Activated naive CD8-positive, alpha-beta T cell treated with anti-CD3 and anti-CD28 coated beads, Interleukin-2, amount 10 ng/mL, durations not matched to agents 7 days and 5 days (primary cell): Measurements from ENCODE around the gene SNAP29. TPM values are rescaled to one million over a fixed set of nuclear protein-coding genes. Genes with fewer than 3 reads are reported as not detected.
"Not testable (repeated sequence)": the region's sequence is repeated elsewhere in the genome, so short reads cannot be mapped to it uniquely, and the experiment has no call there.

Experiments
- ATAC-seq: fragments of 150-1000 bp; cut with Tn5 transposase; one replicate; pipeline ENCODE4 v1.10.0; 2021; ENCODE audit warnings: low read depth, moderate library complexity
- POLR2A ChIA-PET: fragments of 350-600 bp; sonication (Branson Sonifier 250); formaldehyde crosslinking; loops from one replicate; lab custom pipeline; 2021; ENCODE audit warnings: antibody characterized with exemption; lab: Charles Lee
- DNase-seq: peaks from one replicate; pipeline ENCODE4 v3.0.0; 2021
- H3K27ac Mint-ChIP-seq: one replicate; pipeline ENCODE4 v1.8.0; 2022; ENCODE audit warnings: mild to moderate bottlenecking, mixed read lengths
- H3K27me3 Mint-ChIP-seq: one replicate; pipeline ENCODE4 v1.8.0; 2022; ENCODE audit warnings: mild to moderate bottlenecking, moderate library complexity, mixed read lengths
- H3K36me3 Mint-ChIP-seq: one replicate; pipeline ENCODE4 v1.8.0; 2021; ENCODE audit warnings: mild to moderate bottlenecking, mixed read lengths
- H3K4me1 Mint-ChIP-seq: one replicate; pipeline ENCODE4 v1.8.0; 2021; ENCODE audit warnings: mixed read lengths
- H3K4me3 Mint-ChIP-seq: one replicate; pipeline ENCODE4 v1.8.0; 2022; ENCODE audit warnings: mild to moderate bottlenecking, moderate library complexity, mixed read lengths
- H3K9me3 Mint-ChIP-seq: one replicate; pipeline ENCODE4 v1.8.0; 2021; ENCODE audit warnings: mixed read lengths
- total RNA-seq, 2 experiments: library from RNA; stranded (reverse); gene quantifications; one replicate each; pipeline ENCODE4 v1.2.3, GENCODE V29; 2021

Gene SNAP29
- total RNA-seq, 2 experiments from 2014 or later = 29.7 to 32.5 TPM

DNA sequence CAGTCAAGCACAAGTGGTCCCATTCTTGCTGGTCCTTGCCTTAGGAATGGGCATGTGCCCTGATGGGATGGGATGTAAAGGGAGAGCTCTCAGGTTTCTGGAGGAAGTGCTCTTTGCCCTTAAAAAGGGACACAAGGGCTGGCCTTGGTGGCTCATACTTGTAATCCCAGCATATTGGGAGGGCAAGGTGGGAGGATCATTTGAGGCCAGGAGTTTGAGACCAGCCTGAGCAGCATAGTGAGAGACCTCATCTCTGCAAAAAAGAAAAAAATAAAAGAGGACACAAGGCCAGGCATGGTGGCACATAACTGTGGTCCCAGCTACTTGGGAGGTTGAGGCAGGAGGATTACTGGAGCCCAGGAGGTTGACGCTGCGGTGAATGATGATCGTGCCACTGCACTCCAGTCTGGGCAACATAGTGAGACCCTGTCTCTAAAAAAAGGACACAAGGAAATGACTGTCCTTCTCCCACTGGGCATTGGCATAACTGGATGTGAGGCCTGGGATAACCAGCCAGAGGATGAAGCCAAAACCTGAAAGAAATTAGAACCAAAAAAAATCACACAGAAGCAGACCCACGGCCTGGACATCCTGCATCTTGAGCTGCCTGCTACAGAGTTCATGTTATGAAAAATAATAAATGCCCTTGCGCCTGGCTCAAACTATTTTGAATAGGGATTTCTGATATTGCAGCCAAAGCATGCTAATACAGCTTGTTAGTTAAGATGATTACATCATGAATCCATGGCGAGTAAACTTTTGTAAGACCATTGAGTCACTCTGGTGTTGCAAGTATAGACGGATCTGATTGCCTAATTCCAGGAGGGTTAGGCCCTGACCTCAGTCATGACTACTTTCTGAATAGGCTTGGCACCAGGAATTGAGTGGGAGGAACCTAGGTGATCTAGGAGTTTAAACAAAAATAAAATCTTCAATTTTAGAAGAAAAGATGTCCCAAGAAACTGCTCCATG lies 45.5 kb downstream of the SNAP29 start:
- no peaks in the 10 kb centered on the region for H3K9me3 Mint-ChIP-seq
- POLR2A ChIA-PET = no interaction called here
- peaks cover 7% of the 10 kb centered on the region for H3K27me3 Mint-ChIP-seq
- H3K4me3 Mint-ChIP-seq = no peak overlapping the region
- no peaks in the 10 kb centered on the region for H3K36me3 Mint-ChIP-seq
- ATAC-seq (no peak), DNase-seq (no peak)
- H3K4me1 Mint-ChIP-seq = peaks cover 5% of the 10 kb centered on the region
- H3K27ac Mint-ChIP-seq = no peak overlapping the region

GRCh38 chr22:20904980-20905355 lies 46.2 kb downstream of the SNAP29 start:
- peaks cover 7% of the 10 kb centered on the region for H3K27me3 Mint-ChIP-seq
- DNase-seq (no peak), ATAC-seq (no peak)
- no peaks in the 10 kb centered on the region for H3K36me3 Mint-ChIP-seq
- H3K4me1 Mint-ChIP-seq = peaks cover 7% of the 10 kb centered on the region
- POLR2A ChIA-PET = interaction anchor here (1.0 kb wide), 1 partner anchor 12 kb away, joined by 4 read pairs; the partner anchor contains the start of gene CRKL
- H3K27ac Mint-ChIP-seq = no peak overlapping the region
- H3K9me3 Mint-ChIP-seq = no peaks in the 10 kb centered on the region
- no peak overlapping the region for H3K4me3 Mint-ChIP-seq

DNA sequence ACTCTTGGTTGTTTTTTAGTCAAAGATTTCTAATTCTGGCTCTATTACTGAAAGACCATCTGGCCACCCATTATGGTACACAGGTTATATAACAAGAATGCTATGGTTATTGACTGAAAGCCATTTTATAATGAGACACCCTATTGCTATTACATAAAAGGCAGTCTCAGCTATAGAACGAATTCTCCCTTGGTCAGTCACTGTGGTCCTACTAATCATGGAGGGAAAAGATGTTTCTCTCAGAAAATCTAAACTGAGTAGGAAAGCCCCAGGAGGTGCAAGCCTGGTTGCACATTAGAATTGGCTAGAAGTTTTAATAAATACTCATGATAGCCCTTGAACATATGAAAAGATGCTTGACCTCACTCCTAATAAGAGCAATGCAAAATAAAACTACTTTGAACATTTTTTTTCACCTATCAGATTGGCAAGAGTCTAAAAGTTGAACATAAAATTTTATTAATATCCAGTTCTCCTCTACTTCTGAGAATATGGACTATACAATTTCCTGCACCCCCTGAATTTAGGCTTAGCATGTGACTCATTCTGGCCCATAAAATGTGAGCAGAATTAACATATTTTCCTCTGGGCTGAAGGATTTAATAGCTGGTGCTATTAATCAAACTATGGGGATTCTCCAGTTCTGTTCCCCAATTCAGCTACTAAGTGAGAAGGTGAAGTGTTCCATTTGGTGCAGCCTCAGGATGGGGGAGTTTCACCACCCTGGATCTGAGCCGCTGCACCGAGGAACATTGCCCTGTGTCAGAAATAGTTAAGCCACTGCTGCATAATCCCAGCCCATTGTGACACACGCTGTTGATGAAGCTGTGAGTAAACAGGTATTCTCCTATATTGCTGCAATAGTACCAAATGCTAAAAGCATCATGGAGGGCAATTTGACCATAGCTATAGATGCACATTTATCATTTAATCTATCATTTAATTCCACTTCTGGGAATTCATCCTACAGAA lies 46.9 kb downstream of the SNAP29 start:
- no peaks in the 10 kb centered on the region for H3K36me3 Mint-ChIP-seq
- DNase-seq (no peak), ATAC-seq (no peak)
- H3K27ac Mint-ChIP-seq = no peak overlapping the region
- POLR2A ChIA-PET = interaction anchor here (0.6 to 1.0 kb wide), 2 partner anchors 12 to 549 kb away, joined by 3 to 4 read pairs; partner anchors contain the start of gene CRKL
- peaks cover 7% of the 10 kb centered on the region for H3K27me3 Mint-ChIP-seq
- H3K4me1 Mint-ChIP-seq = peaks cover 7% of the 10 kb centered on the region
- H3K9me3 Mint-ChIP-seq = no peaks in the 10 kb centered on the region
- no peak overlapping the region for H3K4me3 Mint-ChIP-seq

- ATAC-seq = no peak
- no peak overlapping the region for H3K4me3 Mint-ChIP-seq
- H3K4me1 Mint-ChIP-seq = peaks cover 7% of the 10 kb centered on the region
- no peak for DNase-seq
- no peak overlapping the region for H3K27ac Mint-ChIP-seq
- no peaks in the 10 kb centered on the region for H3K36me3 Mint-ChIP-seq
- POLR2A ChIA-PET = no interaction called here
- no peaks in the 10 kb centered on the region for H3K9me3 Mint-ChIP-seq
- H3K27me3 Mint-ChIP-seq = peaks cover 7% of the 10 kb centered on the region
Measured at GRCh38 chr22:20906387-20906767, 47.6 kb downstream of the SNAP29 start.

- not testable (repeated sequence) for DNase-seq, H3K9me3 Mint-ChIP-seq, H3K36me3 Mint-ChIP-seq, ATAC-seq, H3K4me1 Mint-ChIP-seq, H3K4me3 Mint-ChIP-seq, H3K27ac Mint-ChIP-seq, H3K27me3 Mint-ChIP-seq
- POLR2A ChIA-PET = interaction anchor here (0.7 kb wide), 3 partner anchors 24 to 48 kb away, joined by 3 to 6 read pairs (median 4); no protein-coding TSS in a partner anchor
Measured at GRCh38 chr22:20908717-20909116, 49.9 kb downstream of the SNAP29 start.

DNA sequence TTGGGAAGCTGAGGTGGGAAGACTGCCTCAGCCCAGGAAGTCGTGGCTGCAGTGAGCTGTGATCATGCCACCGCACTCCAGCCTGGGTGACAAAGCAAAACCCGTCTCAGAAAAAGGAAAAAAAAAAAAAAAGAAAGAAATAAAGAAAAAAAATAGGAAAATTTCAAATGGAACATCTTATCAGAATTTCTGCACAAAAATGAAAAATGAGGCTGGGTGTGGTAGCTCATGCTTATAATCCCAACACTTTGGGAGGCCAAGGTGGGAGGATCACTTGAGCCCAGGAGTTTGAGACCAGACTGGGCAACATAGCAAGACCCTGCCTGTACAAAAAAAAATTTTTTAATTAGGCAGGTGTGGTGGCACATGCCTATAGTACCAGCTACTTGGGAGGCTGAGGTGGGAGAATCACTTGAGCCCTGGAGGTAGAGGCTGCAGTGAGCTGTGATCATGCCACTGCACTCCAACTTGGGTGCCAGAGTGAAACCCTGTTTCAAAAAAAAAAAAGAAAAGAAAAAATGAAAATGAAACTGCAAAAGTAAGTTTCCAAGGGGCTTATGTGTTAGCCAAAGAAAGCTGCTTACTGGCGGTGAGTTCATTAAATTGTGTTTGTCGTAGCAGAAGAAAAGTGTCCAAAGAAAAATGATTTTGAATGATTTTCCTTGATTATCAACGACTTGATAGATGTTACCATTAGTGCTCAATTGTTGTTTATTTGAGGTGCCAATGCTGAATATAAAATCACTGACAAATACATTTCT lies 50.9 kb downstream of the SNAP29 start:
- Mint-ChIP-seq H3K4me1 (peaks cover 7% of the 10 kb centered on the region), H3K27ac (peak overlapping the region; percentile 28), H3K27me3 (peaks cover 6% of the 10 kb centered on the region), H3K36me3 (no peaks in the 10 kb centered on the region), H3K9me3 (no peaks in the 10 kb centered on the region), H3K4me3 (no peak overlapping the region)
- POLR2A ChIA-PET = no interaction called here
- ATAC-seq (no peak), DNase-seq (no peak)

GRCh38 chr22:20912494-20912893 lies 53.7 kb downstream of the SNAP29 start:
- no peak overlapping the region for H3K27ac Mint-ChIP-seq

DNA sequence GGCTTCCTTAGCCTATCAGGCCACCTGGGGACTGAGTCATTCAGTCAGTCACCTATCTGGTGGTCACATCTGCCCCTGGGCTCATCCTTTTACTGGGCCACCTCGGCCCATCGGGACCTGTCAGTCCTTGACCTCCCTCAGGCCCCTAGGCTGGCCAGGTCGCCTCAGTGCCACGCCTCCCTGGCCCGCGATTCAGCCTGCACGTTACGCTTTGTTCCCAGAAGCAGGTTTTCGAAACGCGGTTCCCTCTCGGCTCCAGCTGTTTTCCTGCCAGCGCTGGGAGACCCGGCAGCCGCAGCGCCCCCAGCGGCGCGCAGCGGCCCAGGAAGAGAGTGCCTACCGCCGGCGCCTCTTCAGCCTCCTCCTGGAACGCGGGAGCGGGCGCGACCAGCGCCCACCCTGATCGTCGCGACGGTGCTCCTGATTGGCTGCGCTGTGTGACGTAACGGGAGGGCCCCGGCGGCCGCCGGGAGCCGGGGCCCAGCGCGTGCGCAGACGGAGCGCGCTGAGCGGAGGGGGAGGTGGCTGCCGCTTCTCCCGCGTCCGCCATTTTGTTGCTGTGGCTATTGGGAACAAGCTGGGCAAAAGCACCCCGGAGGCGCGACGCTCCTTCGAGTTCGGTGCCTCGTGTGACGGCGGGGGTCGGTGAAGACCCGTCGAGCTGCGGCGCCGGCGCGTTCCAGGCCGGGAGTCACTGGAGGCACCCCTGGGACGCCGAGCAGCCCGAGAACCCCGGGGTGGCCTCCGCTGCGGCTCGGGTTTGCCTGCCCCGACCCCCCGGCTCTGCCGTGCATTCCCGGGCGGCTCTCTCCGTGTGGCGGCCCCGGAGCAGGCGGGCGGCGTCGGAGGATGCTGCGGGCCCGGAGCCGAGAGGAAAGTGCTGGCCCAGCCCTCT lies 58.4 kb downstream of the SNAP29 start, which contains the start of gene CRKL:
CRKL (plus strand) TSS at position 492 of the 895 bp plus-strand sequence. CDS start 528 bp downstream, outside the sequence.
- peaks cover 24% of the 10 kb centered on the region for H3K4me1 Mint-ChIP-seq
- no peaks in the 10 kb centered on the region for H3K27me3 Mint-ChIP-seq
- ATAC-seq (peak; percentile 99), DNase-seq (peak; percentile 96)
- peaks cover 16% of the 10 kb centered on the region for H3K36me3 Mint-ChIP-seq
- H3K9me3 Mint-ChIP-seq = no peaks in the 10 kb centered on the region
- H3K27ac Mint-ChIP-seq = peak within 1 kb of the TSS; percentile 90
- POLR2A ChIA-PET = interaction anchor here (0.6 to 1.3 kb wide), 5 partner anchors 9 to 107 kb away, joined by 3 to 7 read pairs (median 3); no protein-coding TSS in a partner anchor
- H3K4me3 Mint-ChIP-seq = peak within 1 kb of the TSS; percentile 92

More at GRCh38 chr22:20912494-20912893, 53.7 kb downstream of the SNAP29 start:
- ATAC-seq (no peak), DNase-seq (no peak)
- Mint-ChIP-seq H3K4me3 (no peak overlapping the region), H3K4me1 (peaks cover 14% of the 10 kb centered on the region), H3K27me3 (no peaks in the 10 kb centered on the region), H3K36me3 (no peaks in the 10 kb centered on the region), H3K9me3 (no peaks in the 10 kb centered on the region)
- POLR2A ChIA-PET = no interaction called here

DNA sequence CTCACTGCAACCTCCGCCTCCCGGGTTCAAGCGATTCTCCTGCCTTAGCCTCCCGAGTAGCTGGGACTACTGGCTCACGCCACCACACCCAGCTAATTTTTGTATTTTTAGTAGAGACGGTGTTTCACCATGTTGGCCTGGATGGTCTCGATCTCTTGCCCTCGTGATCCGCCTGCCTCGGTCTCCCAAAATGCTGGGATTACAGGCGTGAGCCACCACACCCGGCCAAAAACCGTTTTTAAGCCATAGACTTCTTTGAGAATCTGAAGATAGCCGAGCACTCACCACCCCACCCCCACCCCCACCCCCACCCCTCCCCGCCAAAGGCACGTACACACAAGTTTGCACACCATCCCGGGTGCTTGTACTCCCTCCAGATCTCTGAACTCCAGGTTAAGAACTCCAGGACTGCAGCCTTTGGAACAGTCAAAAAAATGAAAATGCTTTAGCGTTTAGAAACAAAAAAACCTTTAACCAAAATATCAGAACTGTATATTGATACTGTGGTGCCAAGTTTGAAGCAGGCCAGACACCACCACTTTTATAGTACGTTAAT lies 59.9 kb downstream of the SNAP29 start:
- POLR2A ChIA-PET = no interaction called here
- H3K27ac Mint-ChIP-seq = peak overlapping the region; percentile 88
- H3K4me3 Mint-ChIP-seq = peak overlapping the region; percentile 92
- peaks cover 29% of the 10 kb centered on the region for H3K4me1 Mint-ChIP-seq
- peaks cover 19% of the 10 kb centered on the region for H3K36me3 Mint-ChIP-seq
- H3K27me3 Mint-ChIP-seq = no peaks in the 10 kb centered on the region
- DNase-seq = no peak
- H3K9me3 Mint-ChIP-seq = no peaks in the 10 kb centered on the region
- no peak for ATAC-seq

- no peaks in the 10 kb centered on the region for H3K9me3 Mint-ChIP-seq
- H3K4me1 Mint-ChIP-seq = peaks cover 29% of the 10 kb centered on the region
- H3K27me3 Mint-ChIP-seq = no peaks in the 10 kb centered on the region
- peak overlapping the region; percentile 92 for H3K4me3 Mint-ChIP-seq
- H3K27ac Mint-ChIP-seq = peak overlapping the region; percentile 30
- POLR2A ChIA-PET = no interaction called here
- ATAC-seq (no peak), DNase-seq (no peak)
- peaks cover 19% of the 10 kb centered on the region for H3K36me3 Mint-ChIP-seq
Measured at GRCh38 chr22:20919718-20920117, 60.9 kb downstream of the SNAP29 start.

DNA sequence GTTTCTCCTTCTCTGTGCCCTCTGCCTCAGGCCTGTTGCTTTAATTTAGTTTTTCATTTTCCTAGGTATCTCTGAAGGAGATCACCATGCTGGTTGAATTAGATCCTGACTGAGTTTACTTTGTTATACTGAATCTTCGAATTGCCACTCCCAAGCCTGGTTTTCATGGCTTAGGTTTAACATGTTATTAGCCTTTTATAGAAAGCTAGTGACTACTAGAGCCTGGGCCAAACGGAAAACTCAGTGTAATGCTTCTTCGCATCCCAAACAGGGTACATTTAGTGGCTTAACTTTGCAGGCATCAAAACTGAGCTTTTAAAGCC lies 62.0 kb downstream of the SNAP29 start:
- no peak for DNase-seq
- POLR2A ChIA-PET = no interaction called here
- H3K27ac Mint-ChIP-seq = peak overlapping the region; percentile 36

More for the DNA sequence above, 62.0 kb downstream of the SNAP29 start:
- Mint-ChIP-seq H3K9me3 (no peaks in the 10 kb centered on the region), H3K36me3 (peaks cover 24% of the 10 kb centered on the region), H3K4me3 (peak overlapping the region; percentile 92), H3K4me1 (peaks cover 30% of the 10 kb centered on the region), H3K27me3 (no peaks in the 10 kb centered on the region)
- ATAC-seq = no peak
